Thyroid gland (tissue), 4 donors: Measurements from ENCODE around the gene ARHGEF1. TPM values are rescaled to one million over a fixed set of nuclear protein-coding genes. Genes with fewer than 3 reads are reported as not detected.

Experiments used
- DNase-seq, 2 donors: peaks; one replicate each; pipeline ENCODE4 v3.0.0-alpha.2; 2019
- H3K27ac ChIP-seq, 3 donors: fragments of 200-600 bp; sonication (generic); 1 replicate in 2 of 3; 2 replicates in 1 of 3; pipeline ENCODE4 v1.5.1; 2016 to 2019; ENCODE audit warnings: mild to moderate bottlenecking in 1 of 3, moderate library complexity in 1 of 3
- H3K27me3 ChIP-seq: fragments of 200-600 bp; sonication (generic); one replicate; pipeline ENCODE4 v1.5.1; 2019
- H3K36me3 ChIP-seq, 2 donors: fragments of 200-600 bp; sonication (generic); one replicate each; pipeline ENCODE4 v1.5.1; 2016 to 2019
- H3K4me1 ChIP-seq, 2 donors: fragments of 200-600 bp; sonication (generic); one replicate each; pipeline ENCODE4 v1.5.1; 2017 to 2019
- H3K4me3 ChIP-seq, 3 donors: fragments of 200-600 bp; sonication (generic); replicated peaks in 1 of 3; 1 replicate in 2 of 3; 2 replicates in 1 of 3; pipeline ENCODE4 v1.5.1; 2016; ENCODE audit warnings: mild to moderate bottlenecking in 1 of 3
- H3K9me3 ChIP-seq: fragments of 200-600 bp; sonication (generic); one replicate; pipeline ENCODE4 v1.5.1; 2017
- CTCF ChIP-seq, 6 experiments: fragments of 200-600 bp in 3 of 6; fragments of 450-650 bp in 3 of 6; sonication (generic) in 3 of 6; IDR thresholded peaks; one replicate each; pipeline ENCODE4 v1.5.1; 2016 to 2019; ENCODE audit warnings: antibody characterized with exemption in 6 of 6, mild to moderate bottlenecking in 2 of 6, inconsistent platforms in 1 of 6, moderate library complexity in 1 of 6
- POLR2A ChIP-seq, 2 donors: fragments of 450-650 bp; IDR thresholded peaks; one replicate each; pipeline ENCODE4 v1.6.1; 2017; ENCODE audit warnings: antibody characterized with exemption in 2 of 2, mild to moderate bottlenecking in 2 of 2, moderate library complexity in 1 of 2
- WGBS, 2 donors: methylation state at CpG; one replicate each; pipeline ENCODE4 v1.1.5; 2017; 5-methylcytosine and 5-hydroxymethylcytosine counted together
- intact Hi-C: fragments of 100-400 bp; cut with DNase I; formaldehyde crosslinking; loops from one replicate; pipeline ENCODE4 v1.15.1; 2023
- total RNA-seq, 4 donors: library from RNA; depleted of rRNA; stranded (reverse); fragments of >200 nt; gene quantifications; one replicate each; pipeline ENCODE4 v1.2.3, GENCODE V29; 2016

The ARHGEF1 gene
- total RNA-seq, 4 donors from 2014 or later, result 34.5 to 52.6 (median 42.9) TPM

GRCh38 chr19:41930322-41930722 is 47.3 kb downstream of the ARHGEF1 start:
- intact Hi-C loops, result no loop called here
- Histone ChIP-seq H3K9me3 (no peaks in the 10 kb centered on the region), H3K4me1 (peaks cover 9 to 16% of the 10 kb centered on the region in 2 donors), H3K27ac (no peak overlapping the region), H3K4me3 (no peak overlapping the region), H3K36me3 (no peaks in the 10 kb centered on the region), H3K27me3 (peaks cover 41% of the 10 kb centered on the region)
- TF ChIP-seq CTCF (IDR thresholded peaks at IDR 0.05) (no peak), POLR2A (IDR thresholded peaks at IDR 0.05) (no peak)
- WGBS, 2 donors, result 12 to 16% methylated on average over 7 of the region's 7 CpGs
- DNase-seq, result no peak

- WGBS, 2 donors, result 2 to 8% methylated on average over 12 to 13 of the region's 17 CpGs
- intact Hi-C loops, result no loop called here
Observed at GRCh38 chr19:41930926-41931592, 48.1 kb downstream of the ARHGEF1 start.

GRCh38 chr19:41932259-41932719 is 49.3 kb downstream of the ARHGEF1 start:
- Histone ChIP-seq H3K4me3 (no peak overlapping the region), H3K27ac (no peak overlapping the region), H3K9me3 (no peaks in the 10 kb centered on the region), H3K4me1 (peaks cover 9 to 16% of the 10 kb centered on the region in 2 donors), H3K36me3 (no peaks in the 10 kb centered on the region), H3K27me3 (peaks cover 48% of the 10 kb centered on the region)
- no peak for TF ChIP-seq CTCF (IDR thresholded peaks at IDR 0.05)
- TF ChIP-seq POLR2A (IDR thresholded peaks at IDR 0.05), result no peak
- intact Hi-C loops, result no loop called here
- WGBS, 2 donors, result 21% methylated on average over 11 of the region's 11 CpGs
- DNase-seq, result no peak

More at GRCh38 chr19:41930926-41931592, 48.1 kb downstream of the ARHGEF1 start:
- Histone ChIP-seq H3K4me3 (no peak overlapping the region), H3K36me3 (no peaks in the 10 kb centered on the region), H3K27me3 (peaks cover 48% of the 10 kb centered on the region), H3K27ac (no peak overlapping the region), H3K9me3 (no peaks in the 10 kb centered on the region), H3K4me1 (peaks cover 9 to 16% of the 10 kb centered on the region in 2 donors)
- no peak for TF ChIP-seq POLR2A (IDR thresholded peaks at IDR 0.05)
- TF ChIP-seq CTCF (IDR thresholded peaks at IDR 0.05), result no peak
- no peak for DNase-seq

- TF ChIP-seq CTCF (IDR thresholded peaks at IDR 0.05), result no peak
- TF ChIP-seq POLR2A (IDR thresholded peaks at IDR 0.05), result no peak
- Histone ChIP-seq H3K9me3 (no peaks in the 10 kb centered on the region), H3K27ac (no peak overlapping the region), H3K36me3 (no peaks in the 10 kb centered on the region), H3K4me3 (no peak overlapping the region), H3K27me3 (peaks cover 42% of the 10 kb centered on the region), H3K4me1 (peaks cover 8 to 14% of the 10 kb centered on the region in 2 donors)
- intact Hi-C loops, result no loop called here
- 25 to 37% methylated on average over 29 of the region's 29 CpGs for WGBS, 2 donors
- DNase-seq, result no peak
Observed at GRCh38 chr19:41932720-41933332, 49.8 kb downstream of the ARHGEF1 start.
